ENCODE measurements around the gene CCDC110. TPM values are rescaled to one million over a fixed set of nuclear protein-coding genes. Genes with fewer than 3 reads are reported as not detected.

CCDC110 gene
- total and polyA plus RNA-seq, 2 of the 13 experiments (the other 11 are each of a cell fraction or from before 2014, with no cell fraction given) = not detected

GRCh38 chr4:185421366-185422124, 50.0 kb downstream of the CCDC110 start:
- no peak overlapping the region for H3K9ac ChIP-seq (ENCODE audit: insufficient read depth, low read depth, low read length)
- WGBS (ENCODE audit: low lambda C conversion rate) = 88% methylated on average over 2 of the region's 2 CpGs
- H2AFZ ChIP-seq (ENCODE audit: low read length) = no peak overlapping the region
- no peak overlapping the region for H3K4me2 ChIP-seq (ENCODE audit: low read depth, low read length)
- peaks cover 23% of the 10 kb centered on the region for H3K4me1 ChIP-seq (ENCODE audit: insufficient read depth, low read length)
- no peaks in the 10 kb centered on the region for H3K9me3 ChIP-seq (ENCODE audit: low read length)
- ATAC-seq (no peak), FAIRE-seq (no peak), DNase-seq (ENCODE audit: low spot score) (no peak)
- CTCF ChIA-PET (ENCODE audit: low intra/inter-chr PET ratio, low total read pairs) = no interaction called here
- POLR2A ChIA-PET = no interaction called here
- H4K20me1 ChIP-seq (ENCODE audit: insufficient read depth, low read length) = no peaks in the 10 kb centered on the region
- no peak overlapping the region for H3K4me3 ChIP-seq (replicated peaks in 1 of 3; ENCODE audit: insufficient read depth in 1 of 3, low read depth in 2 of 3, low read length in 3 of 3)
- peaks cover 4 to 16% of the 10 kb centered on the region in 2 experiments; a peak in 4 of 5 replicates for H3K36me3 ChIP-seq (replicated peaks in 1 of 2; ENCODE audit: control insufficient read depth in 1 of 2, insufficient read depth in 2 of 2, low read length in 2 of 2)
- no peak overlapping the region for H3K27ac ChIP-seq (ENCODE audit: extremely low read length, insufficient read depth, low read length)
- no TSS peak for BruUV-seq (replicated peaks)
- no peak for TF ChIP-seq PRDM4 (CRISPR knock-in tag; IDR thresholded peaks at IDR 0.05; ENCODE audit: borderline replicate concordance)
- TF ChIP-seq BORCS8-MEF2B (CRISPR knock-in tag; IDR thresholded peaks at IDR 0.05) = no peak
- no peak for TF ChIP-seq SMARCC2 (IDR thresholded peaks at IDR 0.05)
- TF ChIP-seq PPARG (CRISPR knock-in tag; conservative IDR thresholded peaks at IDR 0.05) = no peak
- TF ChIP-seq IRF2 (CRISPR knock-in tag; IDR thresholded peaks at IDR 0.05) = no peak
- TF ChIP-seq, protein P1, sequence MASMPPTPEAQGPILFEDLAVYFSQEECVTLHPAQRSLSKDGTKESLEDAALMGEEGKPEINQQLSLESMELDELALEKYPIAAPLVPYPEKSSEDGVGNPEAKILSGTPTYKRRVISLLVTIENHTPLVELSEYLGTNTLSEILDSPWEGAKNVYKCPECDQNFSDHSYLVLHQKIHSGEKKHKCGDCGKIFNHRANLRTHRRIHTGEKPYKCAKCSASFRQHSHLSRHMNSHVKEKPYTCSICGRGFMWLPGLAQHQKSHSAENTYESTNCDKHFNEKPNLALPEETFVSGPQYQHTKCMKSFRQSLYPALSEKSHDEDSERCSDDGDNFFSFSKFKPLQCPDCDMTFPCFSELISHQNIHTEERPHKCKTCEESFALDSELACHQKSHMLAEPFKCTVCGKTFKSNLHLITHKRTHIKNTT (CRISPR knock-in tag; IDR thresholded peaks at IDR 0.05) = no peak
- no peak for TF ChIP-seq REPIN1 (CRISPR knock-in tag; IDR thresholded peaks at IDR 0.05; ENCODE audit: borderline replicate concordance, low read depth)
- TF ChIP-seq FOXM1 (CRISPR knock-in tag; IDR thresholded peaks at IDR 0.05) = no peak
- TF ChIP-seq, protein P2, sequence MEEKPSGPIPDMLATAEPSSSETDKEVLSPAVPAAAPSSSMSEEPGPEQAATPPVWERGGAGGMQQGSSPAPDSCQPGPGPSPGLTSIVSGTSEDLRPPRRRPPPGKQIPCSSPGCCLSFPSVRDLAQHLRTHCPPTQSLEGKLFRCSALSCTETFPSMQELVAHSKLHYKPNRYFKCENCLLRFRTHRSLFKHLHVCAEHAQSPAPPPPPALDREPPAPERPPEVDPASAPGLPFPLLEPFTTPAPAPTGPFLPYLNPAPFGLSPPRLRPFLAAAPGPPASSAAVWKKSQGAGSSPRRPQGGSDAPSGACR (CRISPR knock-in tag; IDR thresholded peaks at IDR 0.05) = no peak
- no peak for TF ChIP-seq ZNF326 (CRISPR knock-in tag; IDR thresholded peaks at IDR 0.05; ENCODE audit: borderline replicate concordance)
- no peak for TF ChIP-seq ZNF337 (CRISPR knock-in tag; IDR thresholded peaks at IDR 0.05; ENCODE audit: borderline replicate concordance, low read depth)
- no peaks in the 10 kb centered on the region; a peak in 2 of 5 replicates for H3K27me3 ChIP-seq (ENCODE audit: control insufficient read depth in 1 of 2, insufficient read depth in 2 of 2, low read length in 2 of 2)
- H3K79me2 ChIP-seq (ENCODE audit: insufficient read depth, low read length) = peaks cover 18% of the 10 kb centered on the region
- in situ Hi-C loops (cut with HindIII; ENCODE audit: extremely low pct_ligation_motif_present, low pct_unique_long_range_greater_than_20kb) (no loop called here), intact Hi-C loops (cut with micrococcal nuclease; ENCODE audit: unreplicated experiment) (no loop called here)
